ENCODE data around the gene CADM4.

DNA sequence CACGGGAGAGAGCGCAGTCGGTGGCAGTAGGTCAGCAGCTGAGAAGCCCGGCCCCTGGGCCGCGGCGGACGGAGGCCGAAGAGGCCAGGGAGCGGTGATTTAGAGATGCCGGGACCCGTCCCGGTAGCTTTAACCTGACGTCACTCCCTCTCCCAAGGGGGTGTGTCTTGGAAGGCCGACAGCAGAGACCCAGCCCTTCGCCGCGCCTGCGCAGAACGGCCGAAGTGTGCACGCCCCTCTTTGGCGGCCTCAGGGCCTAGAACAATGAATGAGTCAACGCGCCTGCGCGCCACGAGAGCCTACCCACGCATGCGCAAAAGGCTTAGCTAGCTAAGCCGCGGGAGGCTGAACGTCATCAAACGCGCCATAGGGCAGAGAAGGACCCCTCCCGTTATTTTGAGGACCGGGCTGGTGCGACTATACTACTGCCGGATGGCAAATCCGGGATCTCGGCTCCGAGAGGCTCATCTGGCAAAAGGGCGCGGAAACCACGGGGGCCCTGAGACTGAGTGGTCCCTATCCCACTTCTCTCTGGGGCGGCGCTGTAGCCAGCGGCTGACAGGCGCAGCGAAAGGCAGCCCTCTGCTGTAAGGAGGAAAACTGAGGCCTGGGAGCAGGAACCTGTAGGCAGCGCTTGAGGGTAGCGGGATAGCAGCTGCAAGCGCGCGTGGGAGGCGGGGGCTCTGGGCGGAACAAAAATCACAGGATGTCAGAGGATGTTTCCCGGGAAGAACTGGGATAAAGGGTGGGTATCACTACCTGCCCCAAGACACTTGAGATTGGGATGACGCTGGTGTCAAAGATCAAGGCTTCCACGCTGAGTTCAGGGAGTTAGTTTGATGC lies 43.4 kb downstream of the CADM4 start, which contains the start of the genes IRGQ and ZNF576:
- TF ChIP-seq, protein P1, sequence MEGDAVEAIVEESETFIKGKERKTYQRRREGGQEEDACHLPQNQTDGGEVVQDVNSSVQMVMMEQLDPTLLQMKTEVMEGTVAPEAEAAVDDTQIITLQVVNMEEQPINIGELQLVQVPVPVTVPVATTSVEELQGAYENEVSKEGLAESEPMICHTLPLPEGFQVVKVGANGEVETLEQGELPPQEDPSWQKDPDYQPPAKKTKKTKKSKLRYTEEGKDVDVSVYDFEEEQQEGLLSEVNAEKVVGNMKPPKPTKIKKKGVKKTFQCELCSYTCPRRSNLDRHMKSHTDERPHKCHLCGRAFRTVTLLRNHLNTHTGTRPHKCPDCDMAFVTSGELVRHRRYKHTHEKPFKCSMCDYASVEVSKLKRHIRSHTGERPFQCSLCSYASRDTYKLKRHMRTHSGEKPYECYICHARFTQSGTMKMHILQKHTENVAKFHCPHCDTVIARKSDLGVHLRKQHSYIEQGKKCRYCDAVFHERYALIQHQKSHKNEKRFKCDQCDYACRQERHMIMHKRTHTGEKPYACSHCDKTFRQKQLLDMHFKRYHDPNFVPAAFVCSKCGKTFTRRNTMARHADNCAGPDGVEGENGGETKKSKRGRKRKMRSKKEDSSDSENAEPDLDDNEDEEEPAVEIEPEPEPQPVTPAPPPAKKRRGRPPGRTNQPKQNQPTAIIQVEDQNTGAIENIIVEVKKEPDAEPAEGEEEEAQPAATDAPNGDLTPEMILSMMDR (IDR thresholded peaks at IDR 0.05): no peak
- TF ChIP-seq POLR2A (IDR thresholded peaks at IDR 0.05): peak in 1 of 2 donors; percentile 84

All from thyroid gland (tissue), 4 donors.